ENCODE results near the gene PSTPIP1.

- TF ChIP-seq CTCF (IDR thresholded peaks at IDR 0.05) (no peak), HMGXB4 (CRISPR knock-in tag; IDR thresholded peaks at IDR 0.05) (no peak), MXD4 (CRISPR knock-in tag; IDR thresholded peaks at IDR 0.05; ENCODE audit: borderline replicate concordance) (no peak), CREB1 (CRISPR knock-in tag; IDR thresholded peaks at IDR 0.05) (no peak), ESRRA (CRISPR knock-in tag; IDR thresholded peaks at IDR 0.05; ENCODE audit: borderline replicate concordance) (no peak), IRF1 (CRISPR knock-in tag; IDR thresholded peaks at IDR 0.05) (no peak), GABPB1 (CRISPR knock-in tag; IDR thresholded peaks at IDR 0.05) (no peak), NR2C2 (CRISPR knock-in tag; IDR thresholded peaks at IDR 0.05) (no peak), USF2 (CRISPR knock-in tag; IDR thresholded peaks at IDR 0.05) (no peak), SMAD4 (CRISPR knock-in tag; IDR thresholded peaks at IDR 0.05) (no peak)
Observed at GRCh38 chr15:77014132-77015081, 19.5 kb downstream of the PSTPIP1 start.

Measured in WTC11 (cell line).